ENCODE data around the gene EIF2B5.
A peak's percentile ranks its signal among the peaks of the same experiment; 100 is the strongest.
"Not testable (repeated sequence)": the region's sequence is repeated elsewhere in the genome, so short reads cannot be mapped to it uniquely, and the experiment has no call there.

The EIF2B5 gene

DNA sequence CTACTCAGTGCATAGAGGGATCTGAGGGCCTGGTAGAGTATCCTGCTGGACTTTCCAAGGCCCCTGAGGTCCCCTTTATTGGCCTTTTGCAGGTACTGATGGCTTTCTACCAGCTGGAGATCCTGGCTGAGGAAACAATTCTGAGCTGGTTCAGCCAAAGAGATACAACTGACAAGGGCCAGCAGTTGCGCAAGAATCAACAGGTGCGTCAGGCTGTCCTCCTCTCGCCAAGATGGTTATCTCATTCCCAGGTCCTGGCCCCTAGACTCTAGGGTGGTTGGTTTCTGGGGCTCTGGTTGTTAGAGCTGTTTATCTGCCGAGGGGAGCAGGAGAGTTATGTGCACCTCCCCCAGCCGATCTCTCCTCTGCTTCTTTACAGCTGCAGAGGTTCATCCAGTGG is 9.3 kb downstream of the EIF2B5 start:
- Histone ChIP-seq H3K9me3 (ENCODE audit: control extremely low read depth in 1 of 5, control insufficient read depth in 4 of 5, insufficient read depth in 2 of 5, low read depth in 1 of 5, low read length in 4 of 5) (no peaks in the 10 kb centered on the region), H3K4me3 (ENCODE audit: control insufficient read depth in 1 of 7, extremely low read depth in 1 of 7, insufficient read depth in 4 of 7, low read depth in 2 of 7, low read length in 6 of 7) (no peak overlapping the region), H3K4me1 (ENCODE audit: control extremely low read depth in 1 of 4, control insufficient read depth in 4 of 4, insufficient read depth in 4 of 4, low read length in 3 of 4) (no peaks in the 10 kb centered on the region), H3K36me3 (ENCODE audit: control insufficient read depth in 4 of 4, insufficient read depth in 4 of 4, low read length in 3 of 4) (peaks cover 19 to 62% (median 56%) of the 10 kb centered on the region in 4 experiments), H3K27ac (ENCODE audit: insufficient read depth in 1 of 2, low read depth in 1 of 2, low read length in 2 of 2, poor library complexity in 1 of 2, severe bottlenecking in 2 of 2) (no peak overlapping the region), H3K27me3 (replicated peaks in 2 of 5; ENCODE audit: control insufficient read depth in 4 of 5, insufficient read depth in 5 of 5, low read length in 4 of 5) (no peaks in the 10 kb centered on the region)
- POLR2A ChIA-PET, result no interaction called here
- CTCF ChIA-PET, result interaction anchor here (0.9 to 3.1 kb wide), 13 partner anchors 9 to 248 kb away, joined by 3 to 14 read pairs (median 4); partner anchors contain the start of gene EIF2B5
- 89% methylated on average over 5 of the region's 5 CpGs for WGBS (ENCODE audit: insufficient coverage)
- no peak for DNase-seq

DNA sequence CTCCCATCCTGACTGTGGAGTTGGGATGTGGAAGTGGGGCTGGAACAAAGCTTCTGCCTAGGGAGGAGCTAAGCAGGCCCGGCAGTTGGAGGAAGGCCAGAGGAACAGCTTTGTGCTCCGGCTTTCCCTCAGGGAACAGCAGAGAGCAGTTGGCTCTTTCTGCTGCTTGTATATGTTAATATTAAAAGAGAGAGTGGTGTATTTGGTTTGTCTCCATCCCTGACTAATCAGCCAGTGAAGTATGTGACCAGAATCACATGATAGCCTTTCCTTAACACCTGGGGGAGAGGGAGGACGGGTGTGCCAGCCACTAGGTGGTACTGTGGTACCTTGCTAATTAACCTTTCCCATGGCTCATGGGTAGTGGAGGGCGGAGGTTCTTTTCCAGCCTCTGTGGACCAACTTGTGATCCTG is 10.0 kb downstream of the EIF2B5 start:
- DNase-seq, result peak; percentile 40 to 57 (median 54)
- H3K36me3 ChIP-seq (ENCODE audit: control insufficient read depth in 4 of 4, insufficient read depth in 4 of 4, low read length in 3 of 4), result peaks cover 17 to 59% (median 54%) of the 10 kb centered on the region in 4 experiments
- CTCF ChIA-PET, result interaction anchor here (0.9 to 3.1 kb wide), 14 partner anchors 10 to 144 kb away, joined by 3 to 14 read pairs (median 4); partner anchors contain the start of gene EIF2B5
- peak overlapping the region in 1 of 2 experiments; percentile 15 for H3K27ac ChIP-seq (ENCODE audit: insufficient read depth in 1 of 2, low read depth in 1 of 2, low read length in 2 of 2, poor library complexity in 1 of 2, severe bottlenecking in 2 of 2)
- 90% methylated on average over 3 of the region's 4 CpGs for WGBS (ENCODE audit: insufficient coverage)
- no peaks in the 10 kb centered on the region for H3K27me3 ChIP-seq (replicated peaks in 2 of 5; ENCODE audit: control insufficient read depth in 4 of 5, insufficient read depth in 5 of 5, low read length in 4 of 5)
- no peaks in the 10 kb centered on the region for H3K9me3 ChIP-seq (ENCODE audit: control extremely low read depth in 1 of 5, control insufficient read depth in 4 of 5, insufficient read depth in 2 of 5, low read depth in 1 of 5, low read length in 4 of 5)
- no peak overlapping the region for H3K4me3 ChIP-seq (ENCODE audit: control insufficient read depth in 1 of 7, extremely low read depth in 1 of 7, insufficient read depth in 4 of 7, low read depth in 2 of 7, low read length in 6 of 7)
- POLR2A ChIA-PET, result no interaction called here
- H3K4me1 ChIP-seq (ENCODE audit: control extremely low read depth in 1 of 4, control insufficient read depth in 4 of 4, insufficient read depth in 4 of 4, low read length in 3 of 4), result no peaks in the 10 kb centered on the region

DNA sequence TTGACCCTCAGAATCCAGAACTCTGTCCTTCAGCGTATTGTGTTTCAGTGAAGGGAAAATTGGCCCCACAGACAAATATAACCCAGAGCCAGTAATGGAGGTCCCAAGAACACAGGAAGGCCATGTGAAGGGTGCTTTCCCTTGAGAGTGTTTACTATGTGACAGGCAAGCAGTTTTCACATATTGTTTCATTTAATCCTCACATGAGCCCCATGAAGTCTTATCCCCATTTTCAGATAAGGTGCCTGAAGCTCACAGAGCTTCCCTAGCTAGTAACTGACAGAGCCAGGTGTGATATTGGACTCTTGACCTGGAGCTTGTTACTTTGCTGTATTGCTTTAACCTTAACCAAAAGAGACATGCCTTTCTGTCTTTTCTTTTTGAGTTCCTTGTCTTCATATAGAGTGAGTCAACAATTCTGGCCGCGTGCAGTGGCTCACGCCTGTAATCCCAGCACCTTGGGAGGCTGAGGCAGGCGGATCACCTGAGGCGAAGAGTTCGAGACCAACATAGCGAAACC is 10.7 kb downstream of the EIF2B5 start:
- H3K36me3 ChIP-seq (ENCODE audit: control insufficient read depth in 4 of 4, insufficient read depth in 4 of 4, low read length in 3 of 4), result peaks cover 14 to 52% (median 48%) of the 10 kb centered on the region in 4 experiments
- CTCF ChIA-PET, result interaction anchor here (0.9 to 3.1 kb wide), 8 partner anchors 13 to 143 kb away, joined by 3 to 14 read pairs (median 4); no protein-coding TSS in a partner anchor
- WGBS (ENCODE audit: insufficient coverage), result 99% methylated on average over 6 of the region's 8 CpGs

GRCh38 chr3:184148076-184148475 is 12.9 kb downstream of the EIF2B5 start:
- WGBS (ENCODE audit: insufficient coverage), result 100% methylated on average over 1 of the region's 3 CpGs
- no peaks in the 10 kb centered on the region for H3K9me3 ChIP-seq (ENCODE audit: control extremely low read depth in 1 of 5, control insufficient read depth in 4 of 5, insufficient read depth in 2 of 5, low read depth in 1 of 5, low read length in 4 of 5)

More for the DNA sequence above, 10.7 kb downstream of the EIF2B5 start:
- H3K27ac ChIP-seq (ENCODE audit: insufficient read depth in 1 of 2, low read depth in 1 of 2, low read length in 2 of 2, poor library complexity in 1 of 2, severe bottlenecking in 2 of 2), result peak overlapping the region in 1 of 2 experiments; percentile 15
- H3K4me3 ChIP-seq (ENCODE audit: control insufficient read depth in 1 of 7, extremely low read depth in 1 of 7, insufficient read depth in 4 of 7, low read depth in 2 of 7, low read length in 6 of 7), result no peak overlapping the region
- POLR2A ChIA-PET, result interaction anchor here (0.9 kb wide), 1 partner anchor 25 kb away, joined by 3 read pairs; no protein-coding TSS in a partner anchor
- H3K27me3 ChIP-seq (replicated peaks in 2 of 5; ENCODE audit: control insufficient read depth in 4 of 5, insufficient read depth in 5 of 5, low read length in 4 of 5), result no peaks in the 10 kb centered on the region
- no peak for DNase-seq
- no peaks in the 10 kb centered on the region for H3K4me1 ChIP-seq (ENCODE audit: control extremely low read depth in 1 of 4, control insufficient read depth in 4 of 4, insufficient read depth in 4 of 4, low read length in 3 of 4)
- no peaks in the 10 kb centered on the region for H3K9me3 ChIP-seq (ENCODE audit: control extremely low read depth in 1 of 5, control insufficient read depth in 4 of 5, insufficient read depth in 2 of 5, low read depth in 1 of 5, low read length in 4 of 5)

GRCh38 chr3:184149123-184149522 is 14.0 kb downstream of the EIF2B5 start:
- ChIA-PET POLR2A (no interaction called here), CTCF (interaction anchor here (1.6 kb wide), 1 partner anchor 24 kb away, joined by 3 read pairs; no protein-coding TSS in a partner anchor)
- no peak overlapping the region for H3K27ac ChIP-seq (ENCODE audit: insufficient read depth in 1 of 2, low read depth in 1 of 2, low read length in 2 of 2, poor library complexity in 1 of 2, severe bottlenecking in 2 of 2)
- 97% methylated on average over 5 of the region's 6 CpGs for WGBS (ENCODE audit: insufficient coverage)
- no peaks in the 10 kb centered on the region for H3K4me1 ChIP-seq (ENCODE audit: control extremely low read depth in 1 of 4, control insufficient read depth in 4 of 4, insufficient read depth in 4 of 4, low read length in 3 of 4)
- no peak overlapping the region for H3K4me3 ChIP-seq (ENCODE audit: control insufficient read depth in 1 of 7, extremely low read depth in 1 of 7, insufficient read depth in 4 of 7, low read depth in 2 of 7, low read length in 6 of 7)
- no peaks in the 10 kb centered on the region for H3K27me3 ChIP-seq (replicated peaks in 2 of 5; ENCODE audit: control insufficient read depth in 4 of 5, insufficient read depth in 5 of 5, low read length in 4 of 5)
- DNase-seq, result no peak
- H3K9me3 ChIP-seq (ENCODE audit: control extremely low read depth in 1 of 5, control insufficient read depth in 4 of 5, insufficient read depth in 2 of 5, low read depth in 1 of 5, low read length in 4 of 5), result no peaks in the 10 kb centered on the region
- H3K36me3 ChIP-seq (ENCODE audit: control insufficient read depth in 4 of 4, insufficient read depth in 4 of 4, low read length in 3 of 4), result peaks cover 5 to 19% (median 17%) of the 10 kb centered on the region in 4 experiments

More at GRCh38 chr3:184148076-184148475, 12.9 kb downstream of the EIF2B5 start:
- Histone ChIP-seq H3K27ac (ENCODE audit: insufficient read depth in 1 of 2, low read depth in 1 of 2, low read length in 2 of 2, poor library complexity in 1 of 2, severe bottlenecking in 2 of 2) (no peak overlapping the region), H3K27me3 (replicated peaks in 2 of 5; ENCODE audit: control insufficient read depth in 4 of 5, insufficient read depth in 5 of 5, low read length in 4 of 5) (no peaks in the 10 kb centered on the region), H3K36me3 (ENCODE audit: control insufficient read depth in 4 of 4, insufficient read depth in 4 of 4, low read length in 3 of 4) (peaks cover 9 to 30% (median 27%) of the 10 kb centered on the region in 4 experiments), H3K4me1 (ENCODE audit: control extremely low read depth in 1 of 4, control insufficient read depth in 4 of 4, insufficient read depth in 4 of 4, low read length in 3 of 4) (no peaks in the 10 kb centered on the region), H3K4me3 (ENCODE audit: control insufficient read depth in 1 of 7, extremely low read depth in 1 of 7, insufficient read depth in 4 of 7, low read depth in 2 of 7, low read length in 6 of 7) (no peak overlapping the region)
- CTCF ChIA-PET, result no interaction called here
- POLR2A ChIA-PET, result interaction anchor here (0.6 kb wide), 1 partner anchor 651 kb away, joined by 3 read pairs; no protein-coding TSS in a partner anchor
- DNase-seq, result no peak

GRCh38 chr3:184149770-184150169 is 14.6 kb downstream of the EIF2B5 start:
- WGBS (ENCODE audit: insufficient coverage), result 93% methylated on average over 5 of the region's 6 CpGs
- H3K9me3 ChIP-seq (ENCODE audit: control extremely low read depth in 1 of 5, control insufficient read depth in 4 of 5, insufficient read depth in 2 of 5, low read depth in 1 of 5, low read length in 4 of 5); H3K27ac ChIP-seq (ENCODE audit: insufficient read depth in 1 of 2, low read depth in 1 of 2, low read length in 2 of 2, poor library complexity in 1 of 2, severe bottlenecking in 2 of 2); H3K4me3 ChIP-seq (ENCODE audit: control insufficient read depth in 1 of 7, extremely low read depth in 1 of 7, insufficient read depth in 4 of 7, low read depth in 2 of 7, low read length in 6 of 7); DNase-seq; POLR2A ChIA-PET; H3K27me3 ChIP-seq (replicated peaks in 2 of 5; ENCODE audit: control insufficient read depth in 4 of 5, insufficient read depth in 5 of 5, low read length in 4 of 5); H3K4me1 ChIP-seq (ENCODE audit: control extremely low read depth in 1 of 4, control insufficient read depth in 4 of 4, insufficient read depth in 4 of 4, low read length in 3 of 4): not testable (repeated sequence)
- CTCF ChIA-PET, result interaction anchor here (1.6 kb wide), 1 partner anchor 23 kb away, joined by 3 read pairs; no protein-coding TSS in a partner anchor
- H3K36me3 ChIP-seq (ENCODE audit: control insufficient read depth in 4 of 4, insufficient read depth in 4 of 4, low read length in 3 of 4), result peaks cover 3 to 13% (median 11%) of the 10 kb centered on the region in 4 experiments
